ENCODE data around the gene CYP27C1. TPM values are rescaled to one million over a fixed set of nuclear protein-coding genes. Genes with fewer than 3 reads are reported as not detected.
"Not testable (repeated sequence)": the region's sequence is repeated elsewhere in the genome, so short reads cannot be mapped to it uniquely, and the experiment has no call there.

CYP27C1 gene
- total RNA-seq, 1 donor from 2014 or later, result 10.2 TPM

GRCh38 chr2:127219171-127220070, 678 bp downstream of the CYP27C1 start:
- H3K27ac Mint-ChIP-seq (ENCODE audit: unreplicated experiment), result peak overlapping the region; percentile 19
- DNase-seq (ENCODE audit: low read depth, low spot score), result peak; percentile 50

DNA sequence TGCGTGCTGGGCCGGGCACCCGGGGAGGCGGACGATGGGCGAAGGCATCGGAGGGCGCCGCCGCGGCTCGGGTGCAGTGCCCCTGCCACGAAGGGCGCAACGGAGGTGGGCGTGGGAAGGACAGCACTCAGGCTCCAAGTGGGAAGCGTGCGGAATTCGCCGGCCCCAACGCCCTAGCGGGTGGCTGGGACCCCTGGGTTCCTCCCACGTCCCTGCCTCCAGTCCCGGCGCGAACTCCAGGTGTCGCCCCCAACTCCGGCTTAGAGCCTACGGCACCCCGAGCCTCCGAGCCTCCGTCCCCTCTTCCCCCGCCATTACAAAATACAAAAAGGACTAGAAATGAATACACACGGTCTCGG, 1.3 kb downstream of the CYP27C1 start:
- DNase-seq (ENCODE audit: low read depth, low spot score), result peak; percentile 21
- Mint-ChIP-seq H3K27ac (ENCODE audit: unreplicated experiment) (no peak overlapping the region), H3K36me3 (ENCODE audit: low read depth) (peaks cover 2% of the 10 kb centered on the region), H3K4me1 (peaks cover 22% of the 10 kb centered on the region), H3K4me3 (peak overlapping the region; percentile 94), H3K27me3 (ENCODE audit: low read depth) (peaks cover 8% of the 10 kb centered on the region), H3K9me3 (no peaks in the 10 kb centered on the region)
- TF ChIP-seq CTCF (conservative IDR thresholded peaks at IDR 0.05), result no peak

More at GRCh38 chr2:127219171-127220070, 678 bp downstream of the CYP27C1 start:
- H3K9me3 Mint-ChIP-seq, result no peaks in the 10 kb centered on the region
- H3K4me1 Mint-ChIP-seq, result peaks cover 26% of the 10 kb centered on the region
- TF ChIP-seq CTCF (conservative IDR thresholded peaks at IDR 0.05), result no peak
- H3K27me3 Mint-ChIP-seq (ENCODE audit: low read depth), result peaks cover 8% of the 10 kb centered on the region
- peak overlapping the region; percentile 94 for H3K4me3 Mint-ChIP-seq
- no peaks in the 10 kb centered on the region for H3K36me3 Mint-ChIP-seq (ENCODE audit: low read depth)

- Mint-ChIP-seq H3K27ac (ENCODE audit: unreplicated experiment) (no peak overlapping the region), H3K27me3 (ENCODE audit: low read depth) (peaks cover 8% of the 10 kb centered on the region), H3K4me1 (peaks cover 22% of the 10 kb centered on the region), H3K4me3 (peak overlapping the region; percentile 94), H3K9me3 (peaks cover under 1% of the 10 kb centered on the region), H3K36me3 (ENCODE audit: low read depth) (peaks cover 7% of the 10 kb centered on the region)
- no peak for DNase-seq (ENCODE audit: low read depth, low spot score)
- no peak for TF ChIP-seq CTCF (conservative IDR thresholded peaks at IDR 0.05)
Measured at GRCh38 chr2:127217470-127218325, 2.4 kb downstream of the CYP27C1 start.

GRCh38 chr2:127216593-127216992, 3.5 kb downstream of the CYP27C1 start:
- H3K4me3 Mint-ChIP-seq, result peak overlapping the region; percentile 17
- no peak for TF ChIP-seq CTCF (conservative IDR thresholded peaks at IDR 0.05)
- peaks cover 11% of the 10 kb centered on the region for H3K36me3 Mint-ChIP-seq (ENCODE audit: low read depth)
- no peak overlapping the region for H3K27ac Mint-ChIP-seq (ENCODE audit: unreplicated experiment)
- DNase-seq (ENCODE audit: low read depth, low spot score), result no peak
- peaks cover 8% of the 10 kb centered on the region for H3K27me3 Mint-ChIP-seq (ENCODE audit: low read depth)
- peaks cover 3% of the 10 kb centered on the region for H3K9me3 Mint-ChIP-seq
- peaks cover 22% of the 10 kb centered on the region for H3K4me1 Mint-ChIP-seq

DNA sequence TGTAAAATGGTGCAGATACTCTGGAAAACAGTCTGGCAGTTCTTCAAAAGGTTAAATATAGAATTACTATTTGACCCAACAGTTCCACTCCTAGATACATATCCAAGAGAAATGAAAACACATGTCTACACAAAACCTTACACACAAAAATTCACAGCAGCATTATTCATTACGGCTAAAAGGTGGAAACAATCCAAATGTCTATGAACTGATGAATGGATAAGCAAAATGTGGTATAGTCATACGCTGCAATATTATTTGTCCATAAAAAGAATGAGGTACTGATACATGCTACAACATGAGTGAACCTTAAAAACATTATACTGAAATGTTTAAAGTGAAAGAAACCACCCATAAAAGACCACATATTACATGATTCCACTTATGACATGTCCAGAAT, 4.0 kb downstream of the CYP27C1 start:
- H3K27me3 Mint-ChIP-seq (ENCODE audit: low read depth), result peaks cover 8% of the 10 kb centered on the region

GRCh38 chr2:127214201-127214600, 5.9 kb downstream of the CYP27C1 start:
- Mint-ChIP-seq H3K4me1 (peaks cover 16% of the 10 kb centered on the region), H3K4me3 (peak overlapping the region; percentile 35), H3K36me3 (ENCODE audit: low read depth) (peaks cover 13% of the 10 kb centered on the region)
- not testable (repeated sequence) for H3K9me3 Mint-ChIP-seq; H3K27ac Mint-ChIP-seq (ENCODE audit: unreplicated experiment); DNase-seq (ENCODE audit: low read depth, low spot score); H3K27me3 Mint-ChIP-seq (ENCODE audit: low read depth)

More for the DNA sequence above, 4.0 kb downstream of the CYP27C1 start:
- no peak for DNase-seq (ENCODE audit: low read depth, low spot score)
- Mint-ChIP-seq H3K4me1 (peaks cover 22% of the 10 kb centered on the region), H3K36me3 (ENCODE audit: low read depth) (peaks cover 11% of the 10 kb centered on the region), H3K4me3 (peak overlapping the region; percentile 17), H3K9me3 (peaks cover 3% of the 10 kb centered on the region), H3K27ac (ENCODE audit: unreplicated experiment) (no peak overlapping the region)
- no peak for TF ChIP-seq CTCF (conservative IDR thresholded peaks at IDR 0.05)
